Uterus (tissue), 2 donors: ENCODE data around the gene ACSS1.

Experiments
- CTCF ChIP-seq, 4 experiments: fragments of 200-600 bp in 2 of 4; fragments of 450-650 bp in 2 of 4; sonication (generic) in 2 of 4; IDR thresholded peaks; one replicate each; pipeline ENCODE4 v1.5.1; 2016 to 2019; ENCODE audit warnings: antibody characterized with exemption in 4 of 4, mild to moderate bottlenecking in 2 of 4, moderate library complexity in 1 of 4
- POLR2A ChIP-seq, 2 donors: fragments of 450-650 bp; IDR thresholded peaks; one replicate each; pipeline ENCODE4 v1.6.1; 2016; ENCODE audit warnings: antibody characterized with exemption in 2 of 2, mild to moderate bottlenecking in 1 of 2, moderate library complexity in 1 of 2

- no peak for TF ChIP-seq POLR2A (IDR thresholded peaks at IDR 0.05)
- TF ChIP-seq CTCF (IDR thresholded peaks at IDR 0.05) = no peak
These were observed 18.3 kb upstream of the ACSS1 start for GRCh38 chr20:25076201-25076600.
